ENCODE data around the gene ARHGAP19.

DNA sequence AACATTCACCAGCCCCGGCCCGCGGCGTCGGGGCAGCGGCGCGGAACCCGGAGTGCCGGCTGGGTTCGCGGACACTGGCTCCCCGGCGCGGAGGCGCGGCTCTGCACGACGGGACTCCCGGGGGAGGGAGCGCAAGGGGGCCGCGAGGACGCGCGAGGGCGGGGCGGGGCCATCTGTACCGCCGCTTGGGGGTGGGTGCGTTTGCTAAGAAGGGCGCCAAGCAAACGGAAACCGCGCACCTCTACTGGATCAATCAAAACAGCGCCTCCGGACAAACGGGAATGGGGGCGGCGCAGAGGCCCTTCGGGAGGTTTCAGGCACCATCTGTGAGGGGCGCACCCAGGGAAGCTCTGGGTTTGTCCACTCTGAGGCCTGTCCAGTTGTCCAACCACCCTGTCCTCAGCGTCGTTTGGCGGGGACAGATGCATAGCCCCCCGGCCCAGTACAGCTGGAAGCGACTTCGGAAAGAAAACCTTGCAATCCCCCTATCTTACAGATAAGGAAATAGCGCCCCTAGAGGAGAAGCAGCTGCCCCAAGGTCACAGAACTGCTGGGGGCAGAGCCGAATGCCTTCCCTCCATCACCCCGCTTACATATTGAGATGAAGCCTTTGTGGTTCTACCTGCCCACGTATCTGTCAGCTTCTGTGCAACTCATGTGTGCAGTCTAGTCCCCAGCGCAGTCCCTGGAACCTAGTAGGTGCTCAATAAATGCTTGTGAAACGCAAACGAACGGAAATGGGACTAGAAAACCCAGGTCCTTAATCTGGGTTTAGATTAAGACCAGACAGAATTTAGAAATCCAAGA, 96.0 kb downstream of the ARHGAP19 start:
- TF ChIP-seq, protein P1, sequence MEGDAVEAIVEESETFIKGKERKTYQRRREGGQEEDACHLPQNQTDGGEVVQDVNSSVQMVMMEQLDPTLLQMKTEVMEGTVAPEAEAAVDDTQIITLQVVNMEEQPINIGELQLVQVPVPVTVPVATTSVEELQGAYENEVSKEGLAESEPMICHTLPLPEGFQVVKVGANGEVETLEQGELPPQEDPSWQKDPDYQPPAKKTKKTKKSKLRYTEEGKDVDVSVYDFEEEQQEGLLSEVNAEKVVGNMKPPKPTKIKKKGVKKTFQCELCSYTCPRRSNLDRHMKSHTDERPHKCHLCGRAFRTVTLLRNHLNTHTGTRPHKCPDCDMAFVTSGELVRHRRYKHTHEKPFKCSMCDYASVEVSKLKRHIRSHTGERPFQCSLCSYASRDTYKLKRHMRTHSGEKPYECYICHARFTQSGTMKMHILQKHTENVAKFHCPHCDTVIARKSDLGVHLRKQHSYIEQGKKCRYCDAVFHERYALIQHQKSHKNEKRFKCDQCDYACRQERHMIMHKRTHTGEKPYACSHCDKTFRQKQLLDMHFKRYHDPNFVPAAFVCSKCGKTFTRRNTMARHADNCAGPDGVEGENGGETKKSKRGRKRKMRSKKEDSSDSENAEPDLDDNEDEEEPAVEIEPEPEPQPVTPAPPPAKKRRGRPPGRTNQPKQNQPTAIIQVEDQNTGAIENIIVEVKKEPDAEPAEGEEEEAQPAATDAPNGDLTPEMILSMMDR (IDR thresholded peaks at IDR 0.05) = peak; percentile 52 to 71 (median 61)
- TF ChIP-seq POLR2A (IDR thresholded peaks at IDR 0.05) = no peak

Measured in transverse colon (tissue), 3 donors.